HCEC 1CT (cell line): ENCODE data around the gene GCN1.
A peak's percentile ranks its signal among the peaks of the same experiment; 100 is the strongest.

ENCODE experiments used
- DNase-seq: peaks from one replicate; pipeline ENCODE4 v3.0.0-alpha.2; 2017

The GCN1 gene

GRCh38 chr12:120090206-120090605 is 104.3 kb downstream of the GCN1 start:
- DNase-seq = no peak

- no peak for DNase-seq
Observed at GRCh38 chr12:120089796-120090195, 104.7 kb downstream of the GCN1 start.

- no peak for DNase-seq
Observed at GRCh38 chr12:120089105-120089504, 105.4 kb downstream of the GCN1 start.

GRCh38 chr12:120086801-120087621 is 107.5 kb downstream of the GCN1 start:
- DNase-seq = peak; percentile 97

- DNase-seq = no peak
Observed at GRCh38 chr12:120085920-120086645, 108.4 kb downstream of the GCN1 start.

GRCh38 chr12:120081641-120082040 is 112.9 kb downstream of the GCN1 start:
- DNase-seq = no peak

- no peak for DNase-seq
Observed at GRCh38 chr12:120079411-120080400, 114.8 kb downstream of the GCN1 start.

GRCh38 chr12:120078868-120079267 is 115.6 kb downstream of the GCN1 start:
- no peak for DNase-seq

- DNase-seq = no peak
Observed at GRCh38 chr12:120077260-120077659, 117.3 kb downstream of the GCN1 start.
